Measurements from ENCODE around the gene GULP1. TPM values are rescaled to one million over a fixed set of nuclear protein-coding genes. Genes with fewer than 3 reads are reported as not detected.

Gene GULP1
- total RNA-seq, 1 donor from 2014 or later = 30.0 TPM

GRCh38 chr2:188399159-188399558, 107.5 kb downstream of the GULP1 start:
- no peak for TF ChIP-seq CTCF (IDR thresholded peaks at IDR 0.05; ENCODE audit: insufficient read depth, low read length, severe bottlenecking)
- Histone ChIP-seq H3K36me3 (ENCODE audit: control insufficient read depth, insufficient read depth, low read length) (no peaks in the 10 kb centered on the region), H3K27me3 (ENCODE audit: control insufficient read depth, insufficient read depth, low read length) (no peaks in the 10 kb centered on the region), H3K4me3 (ENCODE audit: low read depth, low read length) (no peak overlapping the region)
- no peak for DNase-seq (ENCODE audit: low read depth)
- FAIRE-seq = no peak

GRCh38 chr2:188403676-188404075, 112.0 kb downstream of the GULP1 start:
- FAIRE-seq (no peak), DNase-seq (ENCODE audit: low read depth) (no peak)
- Histone ChIP-seq H3K27me3 (ENCODE audit: control insufficient read depth, insufficient read depth, low read length) (no peaks in the 10 kb centered on the region), H3K36me3 (ENCODE audit: control insufficient read depth, insufficient read depth, low read length) (no peaks in the 10 kb centered on the region), H3K4me3 (ENCODE audit: low read depth, low read length) (no peak overlapping the region)
- no peak for TF ChIP-seq CTCF (IDR thresholded peaks at IDR 0.05; ENCODE audit: insufficient read depth, low read length, severe bottlenecking)

GRCh38 chr2:188404341-188405004, 112.8 kb downstream of the GULP1 start:
- Histone ChIP-seq H3K4me3 (ENCODE audit: low read depth, low read length) (no peak overlapping the region), H3K27me3 (ENCODE audit: control insufficient read depth, insufficient read depth, low read length) (no peaks in the 10 kb centered on the region), H3K36me3 (ENCODE audit: control insufficient read depth, insufficient read depth, low read length) (no peaks in the 10 kb centered on the region)
- no peak for TF ChIP-seq CTCF (IDR thresholded peaks at IDR 0.05; ENCODE audit: insufficient read depth, low read length, severe bottlenecking)
- DNase-seq (ENCODE audit: low read depth) (no peak), FAIRE-seq (no peak)

GRCh38 chr2:188406414-188406813, 114.7 kb downstream of the GULP1 start:
- Histone ChIP-seq H3K4me3 (ENCODE audit: low read depth, low read length) (no peak overlapping the region), H3K36me3 (ENCODE audit: control insufficient read depth, insufficient read depth, low read length) (no peaks in the 10 kb centered on the region), H3K27me3 (ENCODE audit: control insufficient read depth, insufficient read depth, low read length) (no peaks in the 10 kb centered on the region)
- no peak for TF ChIP-seq CTCF (IDR thresholded peaks at IDR 0.05; ENCODE audit: insufficient read depth, low read length, severe bottlenecking)
- FAIRE-seq (no peak), DNase-seq (ENCODE audit: low read depth) (no peak)

GRCh38 chr2:188410504-188411235, 119.0 kb downstream of the GULP1 start:
- FAIRE-seq = no peak

More at GRCh38 chr2:188410504-188411235, 119.0 kb downstream of the GULP1 start:
- DNase-seq (ENCODE audit: low read depth) = peak; percentile 76
- Histone ChIP-seq H3K4me3 (ENCODE audit: low read depth, low read length) (no peak overlapping the region), H3K27me3 (ENCODE audit: control insufficient read depth, insufficient read depth, low read length) (no peaks in the 10 kb centered on the region), H3K36me3 (ENCODE audit: control insufficient read depth, insufficient read depth, low read length) (no peaks in the 10 kb centered on the region)
- TF ChIP-seq CTCF (IDR thresholded peaks at IDR 0.05; ENCODE audit: insufficient read depth, low read length, severe bottlenecking) = no peak
